H1 (cell line): Measurements from ENCODE around the gene IL1RAPL1. TPM values are rescaled to one million over a fixed set of nuclear protein-coding genes. Genes with fewer than 3 reads are reported as not detected.

Experiments
- CTCF ChIA-PET: fragments of 300-600 bp; sonication (Branson Sonifier 250); formaldehyde crosslinking; loops from one replicate; lab custom pipeline; 2021; ENCODE audit not compliant: partially characterized antibody; lab: Charles Lee
- POLR2A ChIA-PET: fragments of 300-600 bp; sonication (Branson Sonifier 250); formaldehyde crosslinking; loops from one replicate; lab custom pipeline; 2021; ENCODE audit warnings: inconsistent platforms; ENCODE audit not compliant: partially characterized antibody; lab: Charles Lee
- DNase-seq, 2 experiments: peaks; one replicate each; pipeline versions ENCODE4 v3.0.0 to v3.0.0-alpha.2; 2010 to 2022; ENCODE audit warnings: low spot score in 2 of 2, low read depth in 1 of 2, mixed read lengths in 1 of 2
- FAIRE-seq: peaks from 2 replicates; lab custom pipeline; 2011; peaks lifted over from hg19 to GRCh38; lab: Jason Lieb, UNC
- H2AFZ ChIP-seq: 2 replicates; pipeline ENCODE4 v1.8.1; 2012; ENCODE audit warnings: low read length, inconsistent platforms
- H2AK5ac ChIP-seq: 2 replicates; pipeline ENCODE4 v1.6.1; 2013; ENCODE audit warnings: low read depth, low read length
- H2BK120ac ChIP-seq: replicated peaks from 2 replicates; pipeline ENCODE3; 2013; ENCODE audit warnings: low read depth, low read length, inconsistent platforms
- H2BK12ac ChIP-seq: 2 replicates; pipeline ENCODE4 v1.6.1; 2013; ENCODE audit warnings: low read depth, low read length
- H2BK15ac ChIP-seq: 2 replicates; pipeline ENCODE4 v1.6.1; 2013; ENCODE audit warnings: low read length
- H2BK20ac ChIP-seq: 2 replicates; pipeline ENCODE4 v1.6.1; 2013; ENCODE audit warnings: low read length
- H2BK5ac ChIP-seq: 2 replicates; pipeline ENCODE4 v1.6.1; 2013; ENCODE audit warnings: low read depth, low read length
- H3K14ac ChIP-seq: 2 replicates; pipeline ENCODE4 v1.6.1; 2013; ENCODE audit warnings: inconsistent platforms; ENCODE audit not compliant: insufficient read length
- H3K18ac ChIP-seq: 2 replicates; pipeline ENCODE4 v1.6.1; 2013; ENCODE audit warnings: low read length; ENCODE audit errors: extremely low read depth
- H3K23ac ChIP-seq: 2 replicates; pipeline ENCODE4 v1.6.1; 2013; ENCODE audit warnings: inconsistent platforms; ENCODE audit not compliant: insufficient read length
- H3K23me2 ChIP-seq: 2 replicates; pipeline ENCODE4 v1.6.1; 2013; ENCODE audit warnings: low read depth, low read length
- H3K27ac ChIP-seq: 2 replicates; pipeline ENCODE4 v1.6.1; 2011; ENCODE audit warnings: low read depth, low read length, inconsistent platforms
- H3K27me3 ChIP-seq, 4 experiments: replicated peaks in 1 of 4; 1 replicate in 1 of 4; 2 replicates in 3 of 4; pipeline versions ENCODE4 v1.6.1 to v1.8.1; 2011 to 2013; ENCODE audit warnings: low read length in 3 of 4, mild to moderate bottlenecking in 3 of 4, inconsistent platforms in 2 of 4, mixed read lengths in 2 of 4, moderate library complexity in 1 of 4; ENCODE audit not compliant: control insufficient read depth in 3 of 4, insufficient read depth in 3 of 4; ENCODE audit errors: extremely low read depth in 1 of 4
- H3K36me3 ChIP-seq, 4 experiments: 2 replicates each; pipeline versions ENCODE4 v1.6.1 to v1.8.1; 2011 to 2013; ENCODE audit warnings: mild to moderate bottlenecking in 4 of 4, low read length in 3 of 4, moderate library complexity in 2 of 4, control low read depth in 1 of 4, inconsistent platforms in 1 of 4; ENCODE audit not compliant: insufficient read depth in 4 of 4, control insufficient read depth in 2 of 4
- H3K4ac ChIP-seq: replicated peaks from 2 replicates; pipeline ENCODE3; 2013; ENCODE audit warnings: low read length, low read depth, mixed read lengths, inconsistent platforms; ENCODE audit not compliant: insufficient read length
- H3K4me1 ChIP-seq, 4 experiments: replicated peaks in 1 of 4; 1 replicate in 1 of 4; 2 replicates in 3 of 4; pipeline versions ENCODE4 v1.6.1 to v1.8.1; 2011 to 2013; ENCODE audit warnings: low read length in 3 of 4, inconsistent platforms in 2 of 4, mixed read lengths in 1 of 4; ENCODE audit not compliant: insufficient read depth in 4 of 4, control insufficient read depth in 3 of 4
- H3K4me2 ChIP-seq, 2 experiments: 2 replicates each; pipeline versions ENCODE4 v1.6.1 to v1.8.1; 2011 to 2013; ENCODE audit warnings: low read depth in 2 of 2, low read length in 2 of 2, control low read depth in 1 of 2, inconsistent platforms in 1 of 2, mild to moderate bottlenecking in 1 of 2; ENCODE audit not compliant: insufficient read depth in 1 of 2
- H3K4me3 ChIP-seq, 4 experiments: fragments of 200-600, 300-600 bp in 1 of 4; sonication (generic), shearing (Covaris generic), sonication (Bioruptor Twin) in 1 of 4; 2 replicates each; pipeline versions ENCODE4 v1.5.1 to v1.8.1; 2011 to 2016; ENCODE audit warnings: low read length in 4 of 4, low read depth in 3 of 4, control low read depth in 2 of 4, inconsistent platforms in 2 of 4, mild to moderate bottlenecking in 2 of 4, mixed read lengths in 1 of 4, moderate library complexity in 1 of 4; ENCODE audit not compliant: insufficient read depth in 2 of 4; ENCODE audit errors: extremely low read depth in 1 of 4
- H3K56ac ChIP-seq: replicated peaks from 2 replicates; pipeline ENCODE3; 2013; ENCODE audit warnings: low read depth, mild to moderate bottlenecking, mixed read lengths, low read length, inconsistent platforms; ENCODE audit not compliant: insufficient read length
- H3K79me1 ChIP-seq: 2 replicates; pipeline ENCODE4 v1.6.1; 2013; ENCODE audit warnings: low read depth, low read length, control low read depth
- H3K79me2 ChIP-seq, 2 experiments: 2 replicates each; pipeline versions ENCODE4 v1.6.1 to v1.8.1; 2012 to 2013; ENCODE audit warnings: low read length in 2 of 2, mild to moderate bottlenecking in 2 of 2, inconsistent platforms in 1 of 2; ENCODE audit not compliant: insufficient read depth in 2 of 2, control insufficient read depth in 1 of 2
- H3K9ac ChIP-seq, 4 experiments: replicated peaks in 1 of 4; 1 replicate in 1 of 4; 2 replicates in 3 of 4; pipeline versions ENCODE4 v1.6.1 to v1.8.1; 2011 to 2013; ENCODE audit warnings: low read depth in 3 of 4, low read length in 3 of 4, control low read depth in 2 of 4, mild to moderate bottlenecking in 2 of 4, moderate library complexity in 2 of 4, inconsistent platforms in 1 of 4; ENCODE audit errors: extremely low read depth in 1 of 4
- H3K9me3 ChIP-seq, 2 experiments: 2 replicates each; pipeline versions ENCODE4 v1.6.1 to v1.8.1; 2012 to 2013; ENCODE audit warnings: mild to moderate bottlenecking in 2 of 2, moderate library complexity in 2 of 2, control low read depth in 1 of 2, inconsistent platforms in 1 of 2, low read depth in 1 of 2, low read length in 1 of 2, mixed read lengths in 1 of 2; ENCODE audit not compliant: insufficient read depth in 2 of 2
- H4K20me1 ChIP-seq, 2 experiments: replicated peaks in 1 of 2; 2 replicates each; pipeline versions ENCODE3 to v1.8.1; 2011 to 2013; ENCODE audit warnings: inconsistent platforms in 2 of 2, low read length in 2 of 2, mild to moderate bottlenecking in 1 of 2; ENCODE audit not compliant: insufficient read depth in 2 of 2, control insufficient read depth in 1 of 2
- H4K5ac ChIP-seq: 2 replicates; pipeline ENCODE4 v1.6.1; 2013; ENCODE audit warnings: low read length, low read depth, mixed read lengths, inconsistent platforms; ENCODE audit not compliant: insufficient read length
- H4K8ac ChIP-seq: 2 replicates; pipeline ENCODE4 v1.8.0; 2013; ENCODE audit warnings: mild to moderate bottlenecking, moderate library complexity, low read length, inconsistent platforms; ENCODE audit not compliant: insufficient read depth; ENCODE audit errors: extremely low read depth
- H4K91ac ChIP-seq: replicated peaks from 2 replicates; pipeline ENCODE3; 2013; ENCODE audit warnings: low read length, mixed read lengths, inconsistent platforms; ENCODE audit not compliant: insufficient read length
- CTCF ChIP-seq, 3 experiments: IDR thresholded peaks; 1 replicate in 2 of 3; 2 replicates in 1 of 3; pipeline versions ENCODE4 v1.5.1 to v1.6.1; 2011; ENCODE audit warnings: low read length in 3 of 3, mild to moderate bottlenecking in 3 of 3, inconsistent platforms in 2 of 3, low read depth in 1 of 3, moderate library complexity in 1 of 3; ENCODE audit not compliant: insufficient read depth in 1 of 3; ENCODE audit errors: control extremely low read depth in 1 of 3
- POLR2AphosphoS5 ChIP-seq: IDR thresholded peaks from 2 replicates; pipeline ENCODE4 v1.6.1; 2011; ENCODE audit warnings: low read depth, low read length
- WGBS, 2 experiments: shearing (Covaris generic) in 1 of 2; methylation state at CpG; one replicate each; pipeline versions ENCODE4 v1.1.6 to v1.1.7; 2013 to 2015; ENCODE audit warnings: low lambda C conversion rate in 2 of 2, mixed read lengths in 2 of 2, inconsistent platforms in 1 of 2, low coverage in 1 of 2, missing lambda C conversion rate in 1 of 2; ENCODE audit not compliant: insufficient replicate concordance in 2 of 2, insufficient coverage in 1 of 2, insufficient read length in 1 of 2; ENCODE audit errors: extremely low coverage in 1 of 2, missing lambda C conversion rate in 1 of 2; 5-methylcytosine and 5-hydroxymethylcytosine counted together
- polyA plus RNA-seq, 7 experiments: library from polyadenylated mRNA; depleted of rRNA in 3 of 7; stranded (reverse) in 5 of 7; unstranded in 2 of 7; fragments of >200 nt in 5 of 7; fragments of 200-250 nt in 2 of 7; gene quantifications; 1 replicate in 5 of 7; 2 replicates in 1 of 7; 4 replicates in 1 of 7; pipeline versions ENCODE4 v1.2.1 to v1.2.3, GENCODE V29; 2011 to 2013; ENCODE audit warnings: missing spikeins in 2 of 7, mixed read lengths in 2 of 7
- total RNA-seq: library from RNA; stranded (reverse); fragmentation: NEBNext Ultra II Directional; extraction: Animal tissue kit (Norgen Biotek cat#: 25700); gene quantifications from 2 replicates; pipeline ENCODE4 v1.2.1, GENCODE V29; 2021

IL1RAPL1 gene
- total and polyA plus RNA-seq, 2 of the 8 experiments (the other 6 are each of a cell fraction or from before 2014, with no cell fraction given) = 0.11 to 0.35 TPM

- H2BK5ac ChIP-seq = no peak overlapping the region
- no peak overlapping the region for H3K4me2 ChIP-seq
- no peaks in the 10 kb centered on the region for H3K23me2 ChIP-seq
- WGBS, 2 experiments = 100% methylated on average over 1 of the region's 1 CpG; no CpG with 5 or more reads in 1 of the 2 experiments
- no peak overlapping the region for H4K91ac ChIP-seq
- H2BK120ac ChIP-seq = no peak overlapping the region
- H3K4me1 ChIP-seq = no peaks in the 10 kb centered on the region
- no peaks in the 10 kb centered on the region for H3K79me2 ChIP-seq
- H3K27me3 ChIP-seq = no peaks in the 10 kb centered on the region
- ChIA-PET CTCF (no interaction called here), POLR2A (no interaction called here)
- TF ChIP-seq POLR2AphosphoS5 (no peak), CTCF (IDR thresholded peaks at IDR 0.05; ENCODE audit: control extremely low read depth in 1 of 3, insufficient read depth in 1 of 3, low read depth in 1 of 3, low read length in 3 of 3) (no peak)
- H2BK12ac ChIP-seq = no peak overlapping the region
- no peak overlapping the region for H2AK5ac ChIP-seq
- H2AFZ ChIP-seq = no peak overlapping the region
- no peak overlapping the region for H3K4ac ChIP-seq
- H3K56ac ChIP-seq = no peak overlapping the region
- no peak overlapping the region for H3K23ac ChIP-seq
- no peak overlapping the region for H3K27ac ChIP-seq
- H3K9ac ChIP-seq = no peak overlapping the region
- DNase-seq = no peak
- no peaks in the 10 kb centered on the region for H4K20me1 ChIP-seq
- no peak overlapping the region for H4K8ac ChIP-seq
- no peak overlapping the region for H3K18ac ChIP-seq
- no peak overlapping the region for H2BK20ac ChIP-seq
- FAIRE-seq = no peak
- H2BK15ac ChIP-seq = no peak overlapping the region
- no peak overlapping the region for H3K14ac ChIP-seq
- no peak overlapping the region for H4K5ac ChIP-seq
- no peaks in the 10 kb centered on the region for H3K79me1 ChIP-seq
- H3K36me3 ChIP-seq = no peaks in the 10 kb centered on the region
- H3K4me3 ChIP-seq = no peak overlapping the region
- no peaks in the 10 kb centered on the region for H3K9me3 ChIP-seq
These were observed 1282.6 kb downstream of the IL1RAPL1 start for GRCh38 chrX:29869837-29870236.
